Astrocyte (in vitro differentiated cells and primary cell): ENCODE measurements around the gene SPOCK2. TPM values are rescaled to one million over a fixed set of nuclear protein-coding genes. Genes with fewer than 3 reads are reported as not detected.

Experiments
- DNase-seq: peaks from one replicate; pipeline ENCODE4 v3.0.0-alpha.2; 2010; ENCODE audit warnings: low read depth
- FAIRE-seq: peaks from 2 replicates; lab custom pipeline; 2011; peaks lifted over from hg19 to GRCh38; lab: Jason Lieb, UNC
- H2AFZ ChIP-seq: 2 replicates; pipeline ENCODE4 v1.6.0; 2012; ENCODE audit warnings: low read depth, low read length, inconsistent platforms
- H3K27ac ChIP-seq: 2 replicates; pipeline ENCODE4 v1.5.1; 2011; ENCODE audit warnings: low read depth, low read length, inconsistent platforms
- H3K27me3 ChIP-seq: 2 replicates; pipeline ENCODE4 v1.6.0; 2011; ENCODE audit warnings: low read length, inconsistent platforms; ENCODE audit not compliant: insufficient read depth
- H3K36me3 ChIP-seq: 2 replicates; pipeline ENCODE4 v1.5.1; 2011; ENCODE audit warnings: low read length, inconsistent platforms; ENCODE audit not compliant: insufficient read depth
- H3K4me1 ChIP-seq: 2 replicates; pipeline ENCODE4 v1.5.1; 2011; ENCODE audit warnings: low read length, inconsistent platforms; ENCODE audit not compliant: insufficient read depth
- H3K4me2 ChIP-seq: 2 replicates; pipeline ENCODE4 v1.6.0; 2012; ENCODE audit warnings: low read length, inconsistent platforms
- H3K4me3 ChIP-seq: 2 replicates; pipeline ENCODE4 v1.5.1; 2011; ENCODE audit warnings: low read depth, mild to moderate bottlenecking, low read length, inconsistent platforms; ENCODE audit not compliant: insufficient read depth
- H3K79me2 ChIP-seq: 2 replicates; pipeline ENCODE4 v1.6.0; 2012; ENCODE audit warnings: mild to moderate bottlenecking, low read length, inconsistent platforms; ENCODE audit not compliant: insufficient read depth
- H3K9ac ChIP-seq: 2 replicates; pipeline ENCODE4 v1.6.0; 2012; ENCODE audit warnings: mild to moderate bottlenecking, low read length, inconsistent platforms
- H3K9me3 ChIP-seq: 2 replicates; pipeline ENCODE4 v1.5.1; 2012; ENCODE audit warnings: low read depth, mild to moderate bottlenecking, low read length, inconsistent platforms; ENCODE audit not compliant: insufficient read depth
- H4K20me1 ChIP-seq: 2 replicates; pipeline ENCODE4 v1.6.0; 2012; ENCODE audit warnings: low read length, inconsistent platforms; ENCODE audit not compliant: insufficient read depth
- H3K27ac Mint-ChIP-seq: one replicate; pipeline ENCODE4 v1.8.0; 2021; ENCODE audit warnings: mild to moderate bottlenecking, mixed read lengths; ENCODE audit not compliant: unreplicated experiment
- H3K27me3 Mint-ChIP-seq: one replicate; pipeline ENCODE4 v1.8.0; 2021; ENCODE audit warnings: low read depth, mixed read lengths; ENCODE audit not compliant: unreplicated experiment
- H3K36me3 Mint-ChIP-seq: one replicate; pipeline ENCODE4 v1.8.0; 2021; ENCODE audit warnings: low read depth, mixed read lengths; ENCODE audit not compliant: unreplicated experiment
- H3K4me1 Mint-ChIP-seq: one replicate; pipeline ENCODE4 v1.8.0; 2021; ENCODE audit warnings: low read depth, mixed read lengths; ENCODE audit not compliant: unreplicated experiment
- H3K4me3 Mint-ChIP-seq: one replicate; pipeline ENCODE4 v1.8.0; 2021; ENCODE audit warnings: mild to moderate bottlenecking, moderate library complexity, mixed read lengths; ENCODE audit not compliant: unreplicated experiment
- H3K9me3 Mint-ChIP-seq: one replicate; pipeline ENCODE4 v1.8.0; 2021; ENCODE audit warnings: mild to moderate bottlenecking, mixed read lengths; ENCODE audit not compliant: unreplicated experiment
- CTCF ChIP-seq: IDR thresholded peaks from 2 replicates; pipeline ENCODE4 v1.5.1; 2011; ENCODE audit warnings: low read depth, mild to moderate bottlenecking, inconsistent platforms, low read length, moderate library complexity; ENCODE audit not compliant: insufficient read depth
- EZH2 ChIP-seq: IDR thresholded peaks from 2 replicates; pipeline ENCODE4 v1.6.1; 2012; ENCODE audit warnings: mild to moderate bottlenecking, low read length, inconsistent platforms; ENCODE audit not compliant: insufficient read depth
- total RNA-seq: library from RNA; stranded (reverse); gene quantifications from 2 replicates; pipeline ENCODE4 v1.2.1, GENCODE V29; 2021

Gene SPOCK2
- total RNA-seq, 1 donor from 2014 or later: 0.89 TPM

DNA sequence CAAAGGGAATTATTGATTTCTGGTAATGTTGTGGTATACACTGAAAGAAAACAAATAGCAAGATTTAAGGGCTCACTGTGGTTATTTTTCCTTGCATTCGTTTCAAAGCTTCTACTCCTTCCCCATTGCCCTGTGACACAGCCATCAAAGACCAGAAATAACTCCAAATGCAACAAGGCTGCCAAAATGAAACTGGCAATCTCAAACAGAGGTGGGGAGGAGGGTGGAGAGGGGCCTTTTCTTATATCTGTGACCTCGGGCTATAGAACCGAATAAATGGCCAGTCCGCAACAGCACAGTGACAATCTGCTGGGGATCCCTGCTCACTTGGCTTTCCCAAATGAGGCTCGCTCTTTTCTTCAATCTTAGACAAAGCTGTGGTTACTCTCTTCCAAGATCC, 17.4 kb upstream of the SPOCK2 start:
- Histone ChIP-seq H2AFZ (no peak overlapping the region), H3K4me3 (no peak overlapping the region), H3K27me3 (no peaks in the 10 kb centered on the region), H3K36me3 (no peaks in the 10 kb centered on the region), H3K4me1 (no peaks in the 10 kb centered on the region), H4K20me1 (peaks cover 7% of the 10 kb centered on the region), H3K27ac (no peak overlapping the region), H3K4me2 (no peak overlapping the region), H3K79me2 (no peaks in the 10 kb centered on the region), H3K9ac (no peak overlapping the region), H3K9me3 (no peaks in the 10 kb centered on the region)
- Mint-ChIP-seq H3K27me3 (no peaks in the 10 kb centered on the region), H3K4me3 (no peak overlapping the region), H3K27ac (no peak overlapping the region), H3K9me3 (no peaks in the 10 kb centered on the region), H3K4me1 (peaks cover 7% of the 10 kb centered on the region), H3K36me3 (peaks cover 20% of the 10 kb centered on the region)
- FAIRE-seq (no peak), DNase-seq (no peak)
- TF ChIP-seq CTCF: no peak
- TF ChIP-seq EZH2: no peak

DNA sequence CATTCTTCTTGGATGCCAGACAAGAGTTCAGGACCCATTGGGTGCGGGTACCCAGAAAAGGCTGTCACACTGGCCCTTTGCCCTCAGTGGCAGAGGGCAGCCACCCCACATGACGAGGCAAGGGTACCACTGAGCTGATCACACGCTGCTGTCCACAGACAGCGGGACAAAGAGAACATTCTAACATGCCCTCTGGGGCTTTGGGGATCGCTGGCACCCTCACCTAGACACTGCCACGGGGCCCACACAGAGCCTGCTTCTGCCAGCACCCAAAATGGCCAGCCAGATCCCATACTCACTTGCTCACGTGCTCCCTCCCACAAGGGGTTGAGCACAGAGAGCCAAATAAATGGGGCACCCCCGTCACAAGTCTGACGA, 16.7 kb upstream of the SPOCK2 start:
- Histone ChIP-seq H3K27me3 (no peaks in the 10 kb centered on the region), H4K20me1 (peaks cover 7% of the 10 kb centered on the region), H3K36me3 (no peaks in the 10 kb centered on the region), H3K27ac (no peak overlapping the region), H3K79me2 (no peaks in the 10 kb centered on the region), H3K4me2 (no peak overlapping the region), H3K4me3 (no peak overlapping the region), H2AFZ (no peak overlapping the region), H3K4me1 (no peaks in the 10 kb centered on the region), H3K9ac (no peak overlapping the region), H3K9me3 (no peaks in the 10 kb centered on the region)
- peaks cover 7% of the 10 kb centered on the region for H3K4me1 Mint-ChIP-seq
- peaks cover 20% of the 10 kb centered on the region for H3K36me3 Mint-ChIP-seq
- TF ChIP-seq EZH2: no peak
- H3K27me3 Mint-ChIP-seq: no peaks in the 10 kb centered on the region
- H3K4me3 Mint-ChIP-seq: no peak overlapping the region
- FAIRE-seq: no peak
- DNase-seq: no peak
- H3K9me3 Mint-ChIP-seq: no peaks in the 10 kb centered on the region
- H3K27ac Mint-ChIP-seq: no peak overlapping the region

DNA sequence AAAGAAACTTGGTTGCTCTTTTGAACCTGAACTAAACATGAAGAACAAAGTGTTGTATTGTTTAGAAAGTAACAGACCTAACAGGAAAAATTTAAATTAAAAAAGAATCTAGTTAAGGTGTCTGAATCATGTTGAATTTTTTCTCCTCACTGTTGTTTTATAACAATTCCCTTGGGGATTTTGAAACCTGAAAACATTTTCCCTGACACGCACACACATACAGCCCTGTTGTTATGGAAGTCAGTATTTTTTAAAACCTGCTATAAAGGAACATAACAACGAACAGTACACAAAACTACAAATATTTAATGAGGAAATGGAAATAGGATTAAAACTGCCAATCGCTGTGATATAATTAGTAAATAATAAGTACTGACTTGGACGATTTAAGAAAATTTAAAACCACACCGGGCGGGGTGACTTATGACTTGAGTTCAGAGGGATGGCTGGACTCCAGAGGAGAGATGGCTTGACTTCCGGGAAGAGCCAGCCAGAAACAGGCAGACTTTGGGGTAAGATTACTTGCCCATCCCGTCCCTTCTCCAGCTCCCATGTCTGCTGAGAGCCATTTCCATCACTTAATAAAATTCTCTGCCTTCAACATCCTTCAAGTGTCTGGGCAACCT, 16.2 kb upstream of the SPOCK2 start:
- no peaks in the 10 kb centered on the region for H3K9me3 ChIP-seq
- no peaks in the 10 kb centered on the region for H3K4me1 ChIP-seq
- TF ChIP-seq EZH2: no peak
- TF ChIP-seq CTCF: no peak
- no peak overlapping the region for H3K4me2 ChIP-seq
- H3K9ac ChIP-seq: no peak overlapping the region
- no peaks in the 10 kb centered on the region for H3K27me3 Mint-ChIP-seq
- peaks cover 7% of the 10 kb centered on the region for H4K20me1 ChIP-seq
- no peaks in the 10 kb centered on the region for H3K79me2 ChIP-seq
- DNase-seq (no peak), FAIRE-seq (no peak)
- no peaks in the 10 kb centered on the region for H3K36me3 ChIP-seq
- peaks cover 20% of the 10 kb centered on the region for H3K36me3 Mint-ChIP-seq
- H3K4me3 ChIP-seq: no peak overlapping the region
- no peaks in the 10 kb centered on the region for H3K9me3 Mint-ChIP-seq
- no peak overlapping the region for H3K27ac Mint-ChIP-seq
- no peak overlapping the region for H3K27ac ChIP-seq
- H3K4me3 Mint-ChIP-seq: no peak overlapping the region
- peaks cover 7% of the 10 kb centered on the region for H3K4me1 Mint-ChIP-seq
- H2AFZ ChIP-seq: no peak overlapping the region
- H3K27me3 ChIP-seq: no peaks in the 10 kb centered on the region
